AG09309 (cell line): ENCODE measurements around the gene TLR6.

ENCODE experiments used
- DNase-seq: peaks from one replicate; pipeline ENCODE4 v3.0.0-alpha.2; 2010; ENCODE audit warnings: low read depth
- H3K4me3 ChIP-seq: 2 replicates; pipeline ENCODE4 v1.5.1; 2011; ENCODE audit warnings: mild to moderate bottlenecking, low read depth, low read length, moderate library complexity; ENCODE audit not compliant: control insufficient read depth
- TF ChIP-seq, protein P1 (sequence below): IDR thresholded peaks from 2 replicates; pipeline ENCODE4 v1.5.1; 2011; ENCODE audit warnings: mild to moderate bottlenecking, low read depth, low read length, inconsistent platforms; ENCODE audit not compliant: insufficient read depth, control insufficient read depth; ENCODE audit errors: missing control alignments

The TLR6 gene

DNA sequence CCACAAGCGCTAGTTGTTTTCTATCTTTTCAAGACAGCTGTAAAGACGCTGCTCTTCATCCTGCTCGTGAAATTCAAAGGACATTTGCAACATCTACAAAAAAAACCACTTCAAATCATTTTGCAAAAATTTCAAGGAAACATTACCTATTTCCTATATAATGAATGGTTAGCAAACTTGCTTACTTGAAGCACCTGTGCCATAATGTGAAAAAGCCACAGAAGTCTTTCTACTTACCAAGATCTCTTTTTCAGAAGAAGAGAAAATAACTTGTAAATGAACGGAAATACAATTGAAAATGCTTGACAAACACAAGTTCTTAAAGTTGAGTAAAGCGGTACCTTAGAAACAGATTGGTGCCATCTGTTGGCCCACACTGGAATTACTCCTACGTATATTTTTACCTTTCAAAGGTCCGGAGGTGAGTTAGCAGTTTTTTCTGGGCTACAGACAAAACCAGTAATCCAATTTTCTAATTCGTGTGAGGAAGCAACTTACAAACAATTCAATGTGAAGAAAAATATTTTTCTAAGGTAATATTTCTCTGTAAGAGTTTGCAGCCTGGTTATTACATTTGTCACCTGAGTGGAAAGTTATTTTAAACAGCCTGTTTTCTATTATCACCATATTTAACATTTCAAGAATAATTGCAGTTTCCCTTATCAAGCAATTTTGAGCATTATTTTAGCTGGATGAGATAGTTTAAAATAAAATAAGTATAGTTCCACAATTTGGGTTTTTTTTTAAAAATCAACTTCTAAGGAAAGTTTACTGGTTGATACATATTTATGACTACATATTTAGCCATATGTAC lies at the start of gene TLR6:
Gene TLR6 (minus strand): TSS at position 294 of the 814 bp plus-strand sequence. CDS start 27,344 bp downstream, outside the sequence.
- DNase-seq = no peak
- no peak within 1 kb of the TSS; the same call in 1 of the 2 replicates for H3K4me3 ChIP-seq
- TF ChIP-seq, protein P1, sequence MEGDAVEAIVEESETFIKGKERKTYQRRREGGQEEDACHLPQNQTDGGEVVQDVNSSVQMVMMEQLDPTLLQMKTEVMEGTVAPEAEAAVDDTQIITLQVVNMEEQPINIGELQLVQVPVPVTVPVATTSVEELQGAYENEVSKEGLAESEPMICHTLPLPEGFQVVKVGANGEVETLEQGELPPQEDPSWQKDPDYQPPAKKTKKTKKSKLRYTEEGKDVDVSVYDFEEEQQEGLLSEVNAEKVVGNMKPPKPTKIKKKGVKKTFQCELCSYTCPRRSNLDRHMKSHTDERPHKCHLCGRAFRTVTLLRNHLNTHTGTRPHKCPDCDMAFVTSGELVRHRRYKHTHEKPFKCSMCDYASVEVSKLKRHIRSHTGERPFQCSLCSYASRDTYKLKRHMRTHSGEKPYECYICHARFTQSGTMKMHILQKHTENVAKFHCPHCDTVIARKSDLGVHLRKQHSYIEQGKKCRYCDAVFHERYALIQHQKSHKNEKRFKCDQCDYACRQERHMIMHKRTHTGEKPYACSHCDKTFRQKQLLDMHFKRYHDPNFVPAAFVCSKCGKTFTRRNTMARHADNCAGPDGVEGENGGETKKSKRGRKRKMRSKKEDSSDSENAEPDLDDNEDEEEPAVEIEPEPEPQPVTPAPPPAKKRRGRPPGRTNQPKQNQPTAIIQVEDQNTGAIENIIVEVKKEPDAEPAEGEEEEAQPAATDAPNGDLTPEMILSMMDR = peak; percentile 57

- TF ChIP-seq, protein P1 = no peak
- DNase-seq = no peak
These were observed 49.2 kb upstream of the TLR6 start for GRCh38 chr4:38905652-38906385.

GRCh38 chr4:38904682-38905081 lies 48.1 kb upstream of the TLR6 start:
- DNase-seq = no peak
- TF ChIP-seq, protein P1 = no peak
- H3K4me3 ChIP-seq = no peak overlapping the region

More at GRCh38 chr4:38905652-38906385, 49.2 kb upstream of the TLR6 start:
- no peak overlapping the region for H3K4me3 ChIP-seq

- TF ChIP-seq, protein P1 = no peak
- H3K4me3 ChIP-seq = no peak overlapping the region
- DNase-seq = no peak
These were observed 47.6 kb upstream of the TLR6 start for GRCh38 chr4:38904090-38904666.

GRCh38 chr4:38902695-38903094 lies 46.1 kb upstream of the TLR6 start:
- H3K4me3 ChIP-seq = no peak overlapping the region
- no peak for DNase-seq
- TF ChIP-seq, protein P1 = no peak

DNA sequence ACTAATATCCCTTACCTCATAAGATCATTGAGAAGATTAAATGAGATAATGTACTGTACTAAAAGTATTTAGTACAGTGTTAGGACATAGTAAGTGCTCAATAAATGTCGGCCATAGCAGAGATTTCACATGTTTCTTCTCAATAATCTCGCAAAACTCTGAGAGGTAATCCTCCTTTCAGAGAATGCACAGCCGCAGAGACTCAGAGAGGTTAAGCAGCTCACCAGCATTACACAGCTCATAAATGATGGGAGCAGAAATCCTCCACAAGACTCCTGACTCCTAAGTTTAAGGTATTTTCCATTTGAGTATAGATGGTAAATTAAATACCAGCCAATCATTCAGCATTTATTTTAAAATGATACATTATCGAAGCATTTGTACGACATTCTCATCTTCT lies 45.6 kb upstream of the TLR6 start:
- TF ChIP-seq, protein P1 = no peak
- H3K4me3 ChIP-seq = no peak overlapping the region
- no peak for DNase-seq
